ENCODE measurements around the gene OPRM1. TPM values are rescaled to one million over a fixed set of nuclear protein-coding genes. Genes with fewer than 3 reads are reported as not detected.

OPRM1 gene
- total and polyA plus RNA-seq, 2 of the 8 experiments (the other 6 are each of a cell fraction or from before 2014, with no cell fraction given) = not detected

GRCh38 chr6:154140743-154141142 lies 101.7 kb downstream of the OPRM1 start:
- H3K4me3 ChIP-seq (ENCODE audit: extremely low read depth in 1 of 4, insufficient read depth in 2 of 4, low read depth in 3 of 4, low read length in 4 of 4) = no peak overlapping the region
- peaks cover 0 to 4% (median 0%) of the 10 kb centered on the region in 4 experiments; a peak in 1 of 7 replicates for H3K4me1 ChIP-seq (replicated peaks in 1 of 4; ENCODE audit: control insufficient read depth in 3 of 4, insufficient read depth in 4 of 4, low read length in 3 of 4)
- FAIRE-seq = no peak
- H3K56ac ChIP-seq (replicated peaks; ENCODE audit: insufficient read length, low read depth, low read length) = no peak overlapping the region
- H3K18ac ChIP-seq (ENCODE audit: extremely low read depth, low read length) = no peak overlapping the region
- H2BK120ac ChIP-seq (replicated peaks; ENCODE audit: low read depth, low read length) = no peak overlapping the region
- H2BK12ac ChIP-seq (ENCODE audit: low read depth, low read length) = no peak overlapping the region
- ChIA-PET CTCF (ENCODE audit: partially characterized antibody) (interaction anchor here (1.4 to 1.6 kb wide), 2 partner anchors 13 to 828 kb away, joined by 3 to 11 read pairs; no protein-coding TSS in a partner anchor), POLR2A (ENCODE audit: partially characterized antibody) (interaction anchor here (2.0 kb wide), 1 partner anchor 12 kb away, joined by 4 read pairs; no protein-coding TSS in a partner anchor)
- no peaks in the 10 kb centered on the region for H3K79me2 ChIP-seq (ENCODE audit: control insufficient read depth in 1 of 2, insufficient read depth in 2 of 2, low read length in 2 of 2)
- no peak overlapping the region for H3K23ac ChIP-seq (ENCODE audit: insufficient read length)
- no peak overlapping the region for H3K4me2 ChIP-seq (ENCODE audit: insufficient read depth in 1 of 2, low read depth in 2 of 2, low read length in 2 of 2)
- no peaks in the 10 kb centered on the region for H3K27me3 ChIP-seq (replicated peaks in 1 of 4; ENCODE audit: control insufficient read depth in 3 of 4, extremely low read depth in 1 of 4, insufficient read depth in 3 of 4, low read length in 3 of 4)
- DNase-seq (ENCODE audit: low read depth in 1 of 2, low spot score in 2 of 2) = no peak
- no peak overlapping the region for H3K14ac ChIP-seq (ENCODE audit: insufficient read length)
- no peak overlapping the region for H2AFZ ChIP-seq (ENCODE audit: low read length)
- H3K79me1 ChIP-seq (ENCODE audit: low read depth, low read length) = no peaks in the 10 kb centered on the region
- H3K27ac ChIP-seq (ENCODE audit: low read depth, low read length) = no peak overlapping the region
- no peaks in the 10 kb centered on the region for H3K36me3 ChIP-seq (ENCODE audit: control insufficient read depth in 2 of 4, insufficient read depth in 4 of 4, low read length in 3 of 4)
- no peak overlapping the region for H4K5ac ChIP-seq (ENCODE audit: insufficient read length, low read depth, low read length)
- H4K8ac ChIP-seq (ENCODE audit: extremely low read depth, insufficient read depth, low read length) = no peak overlapping the region
- no peak overlapping the region for H3K9ac ChIP-seq (replicated peaks in 1 of 4; ENCODE audit: extremely low read depth in 1 of 4, low read depth in 3 of 4, low read length in 3 of 4)
- no peak overlapping the region for H2AK5ac ChIP-seq (ENCODE audit: low read depth, low read length)
- whole genome bisulfite sequencing, 2 experiments (ENCODE audit: extremely low coverage in 1 of 2, insufficient coverage in 1 of 2, insufficient read length in 1 of 2, insufficient replicate concordance in 2 of 2, low coverage in 1 of 2, low lambda C conversion rate in 2 of 2, missing lambda C conversion rate in 1 of 2) = 100% methylated on average over 2 of the region's 2 CpGs; no CpG with 5 or more reads in 1 of the 2 experiments
- H3K9me3 ChIP-seq (ENCODE audit: insufficient read depth in 2 of 2, low read depth in 1 of 2, low read length in 1 of 2) = no peaks in the 10 kb centered on the region
- H4K91ac ChIP-seq (replicated peaks; ENCODE audit: insufficient read length, low read length) = no peak overlapping the region
- no peak overlapping the region for H2BK5ac ChIP-seq (ENCODE audit: low read depth, low read length)
- no peak overlapping the region for H2BK20ac ChIP-seq (ENCODE audit: low read length)
- H4K20me1 ChIP-seq (replicated peaks in 1 of 2; ENCODE audit: control insufficient read depth in 1 of 2, insufficient read depth in 2 of 2, low read length in 2 of 2) = no peaks in the 10 kb centered on the region
- no peak overlapping the region for H3K4ac ChIP-seq (replicated peaks; ENCODE audit: insufficient read length, low read depth, low read length)
- no peaks in the 10 kb centered on the region for H3K23me2 ChIP-seq (ENCODE audit: low read depth, low read length)
- H2BK15ac ChIP-seq (ENCODE audit: low read length) = no peak overlapping the region
- TF ChIP-seq KDM5A (IDR thresholded peaks at IDR 0.05; ENCODE audit: low read length) (no peak), CBX5 (IDR thresholded peaks at IDR 0.05; ENCODE audit: low read depth, low read length) (no peak), TAF7 (optimal IDR thresholded peaks at IDR 0.05; ENCODE audit: borderline replicate concordance, low read depth, low read length) (no peak), CEBPB (IDR thresholded peaks at IDR 0.05; ENCODE audit: low read depth, low read length) (no peak), GTF2F1 (IDR thresholded peaks at IDR 0.05; ENCODE audit: borderline replicate concordance, low read depth, low read length) (no peak), SP4 (IDR thresholded peaks at IDR 0.05; ENCODE audit: low read length) (no peak), SIRT6 (IDR thresholded peaks at IDR 0.05; ENCODE audit: low read length) (no peak), NRF1 (IDR thresholded peaks at IDR 0.05; ENCODE audit: low read depth, low read length) (no peak), MAFK (IDR thresholded peaks at IDR 0.05; ENCODE audit: low read depth, low read length) (no peak), NANOG (IDR thresholded peaks at IDR 0.05; ENCODE audit: insufficient read depth, low read depth, low read length, poor library complexity, severe bottlenecking) (no peak), CHD1 (IDR thresholded peaks at IDR 0.05; ENCODE audit: low read depth, low read length) (no peak), BCL11A (IDR thresholded peaks at IDR 0.05; ENCODE audit: low read depth in 2 of 2, low read length in 2 of 2) (no peak), SP2 (IDR thresholded peaks at IDR 0.05; ENCODE audit: low read length) (no peak), CHD2 (IDR thresholded peaks at IDR 0.05; ENCODE audit: low read length) (no peak), MAX (IDR thresholded peaks at IDR 0.05) (no peak), SIX5 (IDR thresholded peaks at IDR 0.05; ENCODE audit: low read depth, low read length) (no peak)

Data from H1 (cell line).